ENCODE data around the gene SETD6. TPM values are rescaled to one million over a fixed set of nuclear protein-coding genes. Genes with fewer than 3 reads are reported as not detected.

SETD6 gene
- total and polyA plus RNA-seq, 2 experiments from 2014 or later = 39.7 to 54.0 TPM

- TF ChIP-seq, protein P1, sequence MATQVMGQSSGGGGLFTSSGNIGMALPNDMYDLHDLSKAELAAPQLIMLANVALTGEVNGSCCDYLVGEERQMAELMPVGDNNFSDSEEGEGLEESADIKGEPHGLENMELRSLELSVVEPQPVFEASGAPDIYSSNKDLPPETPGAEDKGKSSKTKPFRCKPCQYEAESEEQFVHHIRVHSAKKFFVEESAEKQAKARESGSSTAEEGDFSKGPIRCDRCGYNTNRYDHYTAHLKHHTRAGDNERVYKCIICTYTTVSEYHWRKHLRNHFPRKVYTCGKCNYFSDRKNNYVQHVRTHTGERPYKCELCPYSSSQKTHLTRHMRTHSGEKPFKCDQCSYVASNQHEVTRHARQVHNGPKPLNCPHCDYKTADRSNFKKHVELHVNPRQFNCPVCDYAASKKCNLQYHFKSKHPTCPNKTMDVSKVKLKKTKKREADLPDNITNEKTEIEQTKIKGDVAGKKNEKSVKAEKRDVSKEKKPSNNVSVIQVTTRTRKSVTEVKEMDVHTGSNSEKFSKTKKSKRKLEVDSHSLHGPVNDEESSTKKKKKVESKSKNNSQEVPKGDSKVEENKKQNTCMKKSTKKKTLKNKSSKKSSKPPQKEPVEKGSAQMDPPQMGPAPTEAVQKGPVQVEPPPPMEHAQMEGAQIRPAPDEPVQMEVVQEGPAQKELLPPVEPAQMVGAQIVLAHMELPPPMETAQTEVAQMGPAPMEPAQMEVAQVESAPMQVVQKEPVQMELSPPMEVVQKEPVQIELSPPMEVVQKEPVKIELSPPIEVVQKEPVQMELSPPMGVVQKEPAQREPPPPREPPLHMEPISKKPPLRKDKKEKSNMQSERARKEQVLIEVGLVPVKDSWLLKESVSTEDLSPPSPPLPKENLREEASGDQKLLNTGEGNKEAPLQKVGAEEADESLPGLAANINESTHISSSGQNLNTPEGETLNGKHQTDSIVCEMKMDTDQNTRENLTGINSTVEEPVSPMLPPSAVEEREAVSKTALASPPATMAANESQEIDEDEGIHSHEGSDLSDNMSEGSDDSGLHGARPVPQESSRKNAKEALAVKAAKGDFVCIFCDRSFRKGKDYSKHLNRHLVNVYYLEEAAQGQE (IDR thresholded peaks at IDR 0.05; ENCODE audit: unreplicated experiment) = no peak
Measured at GRCh38 chr16:58500430-58501241, 14.7 kb upstream of the SETD6 start (continued).

DNA sequence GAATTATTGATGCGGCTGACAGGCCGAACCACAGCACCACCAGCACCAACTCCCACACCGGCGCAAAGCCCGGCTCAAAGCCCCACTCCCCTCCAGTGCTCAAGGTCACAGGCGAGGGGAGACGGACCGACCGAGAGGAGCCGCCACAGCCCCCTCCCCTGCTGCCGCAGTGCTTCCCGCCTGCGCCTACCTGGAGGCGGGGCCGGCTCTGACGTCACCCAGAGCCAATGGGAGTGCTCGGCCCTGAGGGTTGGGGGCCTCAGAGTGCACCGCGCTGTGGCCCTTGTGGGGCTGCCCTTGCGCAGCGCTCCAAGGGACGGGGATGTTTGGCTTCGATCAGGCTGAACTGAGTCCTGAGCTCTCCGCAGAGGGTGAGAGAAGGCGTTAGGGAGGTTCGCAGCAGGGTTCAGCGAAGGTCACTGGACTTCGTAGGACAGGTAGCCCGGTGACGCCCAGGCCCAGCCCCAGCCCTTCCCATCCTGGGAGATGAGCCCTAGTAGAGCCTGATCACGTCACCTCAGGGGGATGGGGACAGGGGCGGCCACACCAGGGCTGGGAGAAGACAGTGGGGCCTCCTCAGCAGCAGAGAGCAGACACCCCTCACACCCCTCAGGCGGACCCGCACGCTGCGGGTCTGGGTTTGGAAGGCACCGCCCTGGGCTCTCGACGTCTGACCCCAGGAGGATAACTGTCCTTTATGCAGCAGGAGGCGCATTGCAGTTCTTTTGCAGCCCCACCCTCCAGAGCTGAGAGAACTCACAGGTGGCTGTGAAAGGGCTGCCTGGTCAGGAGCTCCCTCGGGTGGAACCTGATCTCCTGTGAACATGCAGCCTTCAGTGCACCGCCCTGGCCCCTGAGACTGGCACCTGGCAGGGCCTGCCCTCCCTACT, 13.8 kb upstream of the SETD6 start:
- Histone ChIP-seq H3K27ac (ENCODE audit: low read depth) (no peak overlapping the region), H2AFZ (peak overlapping the region; percentile 87; the same call in 1 of the 2 replicates), H3K4me2 (peak overlapping the region; percentile 96), H3K4me3 (peak overlapping the region; percentile 88), H3K9me2 (ENCODE audit: insufficient read depth) (no peaks in the 10 kb centered on the region), H3K36me3 (ENCODE audit: insufficient read depth) (no peaks in the 10 kb centered on the region), H3F3A (replicated peaks; ENCODE audit: low read depth) (no peaks in the 10 kb centered on the region), H3K79me2 (replicated peaks; ENCODE audit: insufficient read depth) (no peaks in the 10 kb centered on the region), H3K27me3 (ENCODE audit: insufficient read depth) (no peaks in the 10 kb centered on the region), H3K4me1 (ENCODE audit: insufficient read depth) (peaks cover 4% of the 10 kb centered on the region; the same call in 1 of the 2 replicates), H4K20me1 (replicated peaks; ENCODE audit: insufficient read depth) (peaks cover 4% of the 10 kb centered on the region; the same call in 1 of the 2 replicates)
- Mint-ChIP-seq H3K4me1 (peaks cover 16% of the 10 kb centered on the region), H3K27me3 (ENCODE audit: insufficient read depth, low read depth, poor library complexity) (peaks cover 29% of the 10 kb centered on the region), H3K9me3 (no peaks in the 10 kb centered on the region; the same call in 1 of the 3 replicates), H3K36me3 (ENCODE audit: low read depth) (no peaks in the 10 kb centered on the region), H3K4me3 (peak overlapping the region; percentile 86), H3K27ac (peak overlapping the region; percentile 91)
- TF ChIP-seq NANOG (IDR thresholded peaks at IDR 0.05; ENCODE audit: borderline replicate concordance) = no peak
- TF ChIP-seq, protein P2, sequence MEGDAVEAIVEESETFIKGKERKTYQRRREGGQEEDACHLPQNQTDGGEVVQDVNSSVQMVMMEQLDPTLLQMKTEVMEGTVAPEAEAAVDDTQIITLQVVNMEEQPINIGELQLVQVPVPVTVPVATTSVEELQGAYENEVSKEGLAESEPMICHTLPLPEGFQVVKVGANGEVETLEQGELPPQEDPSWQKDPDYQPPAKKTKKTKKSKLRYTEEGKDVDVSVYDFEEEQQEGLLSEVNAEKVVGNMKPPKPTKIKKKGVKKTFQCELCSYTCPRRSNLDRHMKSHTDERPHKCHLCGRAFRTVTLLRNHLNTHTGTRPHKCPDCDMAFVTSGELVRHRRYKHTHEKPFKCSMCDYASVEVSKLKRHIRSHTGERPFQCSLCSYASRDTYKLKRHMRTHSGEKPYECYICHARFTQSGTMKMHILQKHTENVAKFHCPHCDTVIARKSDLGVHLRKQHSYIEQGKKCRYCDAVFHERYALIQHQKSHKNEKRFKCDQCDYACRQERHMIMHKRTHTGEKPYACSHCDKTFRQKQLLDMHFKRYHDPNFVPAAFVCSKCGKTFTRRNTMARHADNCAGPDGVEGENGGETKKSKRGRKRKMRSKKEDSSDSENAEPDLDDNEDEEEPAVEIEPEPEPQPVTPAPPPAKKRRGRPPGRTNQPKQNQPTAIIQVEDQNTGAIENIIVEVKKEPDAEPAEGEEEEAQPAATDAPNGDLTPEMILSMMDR (conservative IDR thresholded peaks at IDR 0.05; ENCODE audit: low read depth in 2 of 2) = 0 out of 4 replicates have a peak, but pooled peaks of 1 of the 2 experiments have one; percentile 7
- TF ChIP-seq, protein P1 (IDR thresholded peaks at IDR 0.05; ENCODE audit: unreplicated experiment) = no peak
- TF ChIP-seq EZH2 (IDR thresholded peaks at IDR 0.05; ENCODE audit: low read depth, unreplicated experiment) = no peak
- TF ChIP-seq ZNF114 (CRISPR knock-in tag; IDR thresholded peaks at IDR 0.05) = no peak
- TF ChIP-seq CREB1 (CRISPR knock-in tag; IDR thresholded peaks at IDR 0.05; ENCODE audit: low read depth) = peak; percentile 92
- no peak for TF ChIP-seq JUNB (IDR thresholded peaks at IDR 0.05; ENCODE audit: unreplicated experiment)
- TF ChIP-seq POLR2AphosphoS5 (IDR thresholded peaks at IDR 0.05; ENCODE audit: low read depth) = peak; percentile 90
- TF ChIP-seq EZH2phosphoT487 (IDR thresholded peaks at IDR 0.05; ENCODE audit: unreplicated experiment) = no peak
- TF ChIP-seq ZNF331 (CRISPR knock-in tag; IDR thresholded peaks at IDR 0.05; ENCODE audit: low read depth) = no peak
- ATAC-seq = peak; percentile 78
- DNase-seq (ENCODE audit: low spot score) = peak; percentile 92

All from GM23338 (cell line).